Amygdala (tissue), 56 donors: ENCODE results near the gene TTLL7.

Source experiments
- DNase-seq, 56 donors: peaks; one replicate each; lab custom pipeline; 2025; lab: John Stamatoyannopoulos, UW

Gene TTLL7

GRCh38 chr1:83832194-83832593 is 166.7 kb downstream of the TTLL7 start:
- DNase-seq, result no peak

GRCh38 chr1:83829106-83829505 is 169.8 kb downstream of the TTLL7 start:
- DNase-seq, result no peak

- no peak for DNase-seq
Observed at GRCh38 chr1:83828456-83828855, 170.5 kb downstream of the TTLL7 start.

GRCh38 chr1:83827741-83828140 is 171.2 kb downstream of the TTLL7 start:
- no peak for DNase-seq

GRCh38 chr1:83822208-83822607 is 176.7 kb downstream of the TTLL7 start:
- no peak for DNase-seq

- no peak for DNase-seq
Observed at GRCh38 chr1:83819436-83819835, 179.5 kb downstream of the TTLL7 start.

- no peak for DNase-seq
Observed at GRCh38 chr1:83818916-83819315, 180.0 kb downstream of the TTLL7 start.

- no peak for DNase-seq
Observed at GRCh38 chr1:83816836-83817235, 182.1 kb downstream of the TTLL7 start.

GRCh38 chr1:83815330-83815729 is 183.6 kb downstream of the TTLL7 start:
- no peak for DNase-seq
